ENCODE measurements around the gene CFL1. TPM values are rescaled to one million over a fixed set of nuclear protein-coding genes. Genes with fewer than 3 reads are reported as not detected.

The CFL1 gene
- total and polyA plus RNA-seq, 2 of the 8 experiments (the other 6 are each of a cell fraction or from before 2014, with no cell fraction given) = 1,252 to 1,365 TPM

DNA sequence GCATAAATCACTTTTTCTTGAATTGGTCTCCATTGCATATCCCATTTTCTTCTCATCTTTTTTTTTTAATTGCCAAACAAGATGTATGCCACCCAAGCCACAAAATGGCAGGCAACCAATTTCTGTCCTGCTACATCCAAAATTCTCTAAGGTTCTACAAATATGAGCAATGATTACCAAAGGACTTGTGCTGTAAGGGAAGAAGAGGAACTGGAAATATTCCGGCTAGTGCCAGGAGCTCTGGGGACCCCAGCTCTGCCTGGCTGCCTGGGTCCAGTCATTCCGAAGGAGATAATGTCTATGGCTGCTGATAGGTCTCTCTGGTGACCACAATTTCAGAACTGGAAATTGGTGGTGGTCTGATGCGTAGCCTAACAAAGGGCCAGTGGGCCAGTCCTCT, 41.3 kb downstream of the CFL1 start:
- H3K79me1 ChIP-seq (ENCODE audit: low read depth, low read length) = no peaks in the 10 kb centered on the region
- no peak overlapping the region for H3K56ac ChIP-seq (replicated peaks; ENCODE audit: insufficient read length, low read depth, low read length)
- H3K9me3 ChIP-seq (ENCODE audit: insufficient read depth in 2 of 2, low read depth in 1 of 2, low read length in 1 of 2) = no peaks in the 10 kb centered on the region
- POLR2A ChIA-PET (ENCODE audit: partially characterized antibody) = interaction anchor here (1.4 to 1.8 kb wide), 4 partner anchors 13 to 105 kb away, joined by 3 to 5 read pairs (median 4); partner anchors contain the start of gene KAT5
- no peak overlapping the region for H2AK5ac ChIP-seq (ENCODE audit: low read depth, low read length)
- H2AFZ ChIP-seq (ENCODE audit: low read length) = no peak overlapping the region
- DNase-seq (ENCODE audit: low read depth in 1 of 2, low spot score in 2 of 2) (no peak), FAIRE-seq (no peak)
- H3K4me3 ChIP-seq (ENCODE audit: extremely low read depth in 1 of 4, insufficient read depth in 2 of 4, low read depth in 3 of 4, low read length in 4 of 4) = no peak overlapping the region
- 83% methylated on average over 3 of the region's 3 CpGs; no CpG with 5 or more reads in 1 of the 2 experiments for WGBS, 2 experiments (ENCODE audit: extremely low coverage in 1 of 2, insufficient coverage in 1 of 2, insufficient read length in 1 of 2, insufficient replicate concordance in 2 of 2, low coverage in 1 of 2, low lambda C conversion rate in 2 of 2, missing lambda C conversion rate in 1 of 2)
- no peak overlapping the region for H2BK5ac ChIP-seq (ENCODE audit: low read depth, low read length)
- peaks cover 0 to 11% (median 4%) of the 10 kb centered on the region in 4 experiments; a peak in 4 of 7 replicates for H3K27me3 ChIP-seq (replicated peaks in 1 of 4; ENCODE audit: control insufficient read depth in 3 of 4, extremely low read depth in 1 of 4, insufficient read depth in 3 of 4, low read length in 3 of 4)
- no peaks in the 10 kb centered on the region for H4K20me1 ChIP-seq (replicated peaks in 1 of 2; ENCODE audit: control insufficient read depth in 1 of 2, insufficient read depth in 2 of 2, low read length in 2 of 2)
- no peak overlapping the region for H3K27ac ChIP-seq (ENCODE audit: low read depth, low read length)
- no peak overlapping the region for H3K23ac ChIP-seq (ENCODE audit: insufficient read length)
- H3K36me3 ChIP-seq (ENCODE audit: control insufficient read depth in 2 of 4, insufficient read depth in 4 of 4, low read length in 3 of 4) = no peaks in the 10 kb centered on the region
- no peak overlapping the region for H3K14ac ChIP-seq (ENCODE audit: insufficient read length)
- no peak overlapping the region for H3K9ac ChIP-seq (replicated peaks in 1 of 4; ENCODE audit: extremely low read depth in 1 of 4, low read depth in 3 of 4, low read length in 3 of 4)
- no peak overlapping the region for H3K18ac ChIP-seq (ENCODE audit: extremely low read depth, low read length)
- H3K4me2 ChIP-seq (ENCODE audit: insufficient read depth in 1 of 2, low read depth in 2 of 2, low read length in 2 of 2) = no peak overlapping the region
- no peaks in the 10 kb centered on the region for H3K4me1 ChIP-seq (replicated peaks in 1 of 4; ENCODE audit: control insufficient read depth in 3 of 4, insufficient read depth in 4 of 4, low read length in 3 of 4)
- H4K8ac ChIP-seq (ENCODE audit: extremely low read depth, insufficient read depth, low read length) = no peak overlapping the region
- H4K5ac ChIP-seq (ENCODE audit: insufficient read length, low read depth, low read length) = no peak overlapping the region
- H3K23me2 ChIP-seq (ENCODE audit: low read depth, low read length) = 0 out of 2 replicates have a peak, but pooled peaks cover 1% of the 10 kb centered on the region
- H2BK15ac ChIP-seq (ENCODE audit: low read length) = no peak overlapping the region
- H2BK12ac ChIP-seq (ENCODE audit: low read depth, low read length) = no peak overlapping the region
- no peak overlapping the region for H3K4ac ChIP-seq (replicated peaks; ENCODE audit: insufficient read length, low read depth, low read length)
- H3K79me2 ChIP-seq (ENCODE audit: control insufficient read depth in 1 of 2, insufficient read depth in 2 of 2, low read length in 2 of 2) = no peaks in the 10 kb centered on the region
- no peak overlapping the region for H2BK120ac ChIP-seq (replicated peaks; ENCODE audit: low read depth, low read length)
- CTCF ChIA-PET (ENCODE audit: partially characterized antibody) = interaction anchor here (0.6 to 19.6 kb wide), 22 partner anchors 9 to 190 kb away, joined by 3 to 347 read pairs (median 6); partner anchors contain the start of genes AP5B1, CCDC85B, FIBP and KAT5
- H2BK20ac ChIP-seq (ENCODE audit: low read length) = no peak overlapping the region
- no peak overlapping the region for H4K91ac ChIP-seq (replicated peaks; ENCODE audit: insufficient read length, low read length)
- no peak for TF ChIP-seq TAF7 (optimal IDR thresholded peaks at IDR 0.05; ENCODE audit: borderline replicate concordance, low read depth, low read length)
- TF ChIP-seq SRF (IDR thresholded peaks at IDR 0.05; ENCODE audit: low read depth, low read length) = no peak
- no peak for TF ChIP-seq RNF2 (IDR thresholded peaks at IDR 0.05; ENCODE audit: borderline replicate concordance, low read depth, low read length, missing control alignments, poor library complexity, severe bottlenecking)
- TF ChIP-seq NRF1 (IDR thresholded peaks at IDR 0.05; ENCODE audit: low read depth, low read length) = no peak
- TF ChIP-seq CHD1 (IDR thresholded peaks at IDR 0.05; ENCODE audit: low read depth, low read length) = no peak
- no peak for TF ChIP-seq SIX5 (IDR thresholded peaks at IDR 0.05; ENCODE audit: low read depth, low read length)
- no peak for TF ChIP-seq KDM4A (IDR thresholded peaks at IDR 0.05; ENCODE audit: low read depth, low read length, severe bottlenecking)
- no peak for TF ChIP-seq TBP (IDR thresholded peaks at IDR 0.05; ENCODE audit: low read depth, low read length)
- no peak for TF ChIP-seq NANOG (IDR thresholded peaks at IDR 0.05; ENCODE audit: insufficient read depth, low read depth, low read length, poor library complexity, severe bottlenecking)
- TF ChIP-seq, protein P1, sequence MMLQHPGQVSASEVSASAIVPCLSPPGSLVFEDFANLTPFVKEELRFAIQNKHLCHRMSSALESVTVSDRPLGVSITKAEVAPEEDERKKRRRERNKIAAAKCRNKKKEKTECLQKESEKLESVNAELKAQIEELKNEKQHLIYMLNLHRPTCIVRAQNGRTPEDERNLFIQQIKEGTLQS (IDR thresholded peaks at IDR 0.05; ENCODE audit: insufficient read depth, low read depth, low read length) = no peak
- no peak for TF ChIP-seq JUND (IDR thresholded peaks at IDR 0.05; ENCODE audit: low read length)
- TF ChIP-seq GABPA (IDR thresholded peaks at IDR 0.05; ENCODE audit: borderline replicate concordance, insufficient read depth, low read length) = no peak
- no peak for TF ChIP-seq MAFK (IDR thresholded peaks at IDR 0.05; ENCODE audit: low read depth, low read length)

All from H1 (cell line).